Measurements from ENCODE around the gene NPTX1.

The NPTX1 gene

DNA sequence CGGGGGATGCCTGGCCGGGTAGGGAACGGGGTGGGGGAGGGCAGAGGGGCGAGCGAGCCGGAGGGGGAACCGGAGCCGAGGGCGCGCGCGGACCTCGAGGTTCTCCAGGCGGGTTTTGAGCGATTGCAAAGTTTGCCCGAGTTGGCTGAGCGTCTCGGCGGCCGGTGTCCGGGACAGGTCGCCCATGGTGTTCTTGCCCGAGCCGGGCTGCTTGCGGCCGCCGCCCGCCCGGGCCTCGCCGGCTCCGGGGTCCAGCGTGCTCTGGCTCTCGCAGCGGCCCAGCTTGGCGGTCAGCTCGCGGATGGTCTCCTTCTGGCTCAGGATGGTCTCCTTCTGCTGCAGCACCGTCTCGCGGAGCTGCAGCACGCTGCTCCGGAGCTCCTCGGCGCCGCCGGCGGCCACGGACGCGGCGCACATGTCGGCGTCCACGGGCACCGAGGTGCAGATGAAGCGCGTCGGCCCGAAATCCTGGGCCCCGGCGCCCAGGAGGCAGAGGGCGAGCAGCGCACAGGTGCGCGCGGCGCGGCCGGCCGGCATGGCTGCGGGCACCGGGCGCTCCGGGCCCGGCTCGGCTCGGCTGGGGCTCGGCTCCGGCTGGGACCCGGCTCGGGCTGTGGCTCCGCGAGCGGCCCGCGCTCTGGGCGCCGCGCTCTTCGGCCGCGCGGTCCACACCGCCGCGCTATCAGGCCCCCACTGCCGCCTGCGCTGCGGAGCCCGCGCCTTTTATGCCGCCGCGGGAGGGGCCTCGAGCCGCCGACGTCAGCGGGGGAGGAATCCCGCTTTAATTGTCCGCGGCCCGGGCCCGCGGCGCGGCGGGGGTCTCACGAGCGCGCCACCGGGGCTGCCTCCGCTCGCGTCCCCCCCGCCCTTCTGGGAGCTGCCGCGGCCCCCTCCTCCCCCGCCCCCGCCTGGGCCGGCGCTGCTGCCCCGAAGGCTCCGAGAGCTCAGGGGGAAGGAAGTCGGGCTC lies at the start of gene NPTX1:
NPTX1 (minus strand) TSS at position 698 of the 967 bp plus-strand sequence; CDS start at position 537, 161 bp downstream.
- Histone ChIP-seq H3K4me1 (ENCODE audit: control insufficient read depth, insufficient read depth, low read length) (peaks cover 9% of the 10 kb centered on the region), H3K36me3 (ENCODE audit: control insufficient read depth, insufficient read depth, low read length) (no peaks in the 10 kb centered on the region), H3K9me3 (ENCODE audit: control insufficient read depth, insufficient read depth, low read length) (no peaks in the 10 kb centered on the region), H3K9ac (ENCODE audit: low read depth, low read length) (no peak within 1 kb of the TSS; the same call in 1 of the 2 replicates), H3K27ac (ENCODE audit: low read depth, low read length) (no peak within 1 kb of the TSS), H3K4me3 (ENCODE audit: low read depth, low read length) (peak within 1 kb of the TSS; percentile 53), H3K27me3 (ENCODE audit: control insufficient read depth, insufficient read depth, low read length) (peaks cover 100% of the 10 kb centered on the region)

GRCh38 chr17:80523956-80524712 lies 47.7 kb upstream of the NPTX1 start:
- peaks cover 11% of the 10 kb centered on the region for H3K4me1 ChIP-seq (ENCODE audit: control insufficient read depth, insufficient read depth, low read length)
- no peak overlapping the region for H3K27ac ChIP-seq (ENCODE audit: low read depth, low read length)
- no peaks in the 10 kb centered on the region for H3K36me3 ChIP-seq (ENCODE audit: control insufficient read depth, insufficient read depth, low read length)
- H3K9me3 ChIP-seq (ENCODE audit: control insufficient read depth, insufficient read depth, low read length), result no peaks in the 10 kb centered on the region
- no peaks in the 10 kb centered on the region for H3K27me3 ChIP-seq (ENCODE audit: control insufficient read depth, insufficient read depth, low read length)
- H3K4me3 ChIP-seq (ENCODE audit: low read depth, low read length), result no peak overlapping the region
- no peak overlapping the region for H3K9ac ChIP-seq (ENCODE audit: low read depth, low read length)

DNA sequence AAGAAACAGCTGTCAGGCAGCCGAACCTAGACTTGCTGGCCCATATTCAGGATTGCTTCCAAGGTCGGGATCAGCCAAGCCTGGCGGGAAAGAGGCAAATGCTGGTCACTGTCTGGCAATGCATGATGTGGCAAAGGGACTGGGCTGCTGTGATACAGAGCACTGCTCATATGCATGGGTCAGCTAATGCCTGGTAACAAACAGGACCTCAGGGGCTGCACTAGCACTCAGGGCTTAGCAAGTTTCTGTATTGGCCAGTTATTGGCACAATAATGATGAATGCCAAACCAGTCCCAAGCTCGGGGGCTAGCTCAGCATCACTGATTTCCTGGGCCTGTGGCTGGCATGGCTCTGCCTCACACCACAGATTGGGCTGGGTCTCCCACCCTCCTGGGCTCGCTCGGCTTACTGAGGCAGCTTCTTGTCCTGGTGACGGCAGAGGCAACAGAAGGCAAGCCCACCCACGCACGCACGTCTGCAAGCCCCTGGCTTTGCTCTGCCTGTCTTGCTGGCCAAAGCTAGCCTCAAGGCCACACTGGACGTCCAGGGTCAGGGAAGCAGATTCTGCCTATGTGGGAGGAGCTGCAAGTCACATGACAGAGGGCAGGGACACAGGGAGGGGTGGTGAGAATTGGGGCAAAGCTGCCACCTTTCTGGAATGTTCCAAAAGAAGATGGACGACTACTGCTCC lies 46.8 kb upstream of the NPTX1 start:
- no peak overlapping the region for H3K27ac ChIP-seq (ENCODE audit: low read depth, low read length)
- no peaks in the 10 kb centered on the region for H3K9me3 ChIP-seq (ENCODE audit: control insufficient read depth, insufficient read depth, low read length)
- no peaks in the 10 kb centered on the region for H3K27me3 ChIP-seq (ENCODE audit: control insufficient read depth, insufficient read depth, low read length)
- no peak overlapping the region for H3K4me3 ChIP-seq (ENCODE audit: low read depth, low read length)
- H3K36me3 ChIP-seq (ENCODE audit: control insufficient read depth, insufficient read depth, low read length), result no peaks in the 10 kb centered on the region
- peaks cover 11% of the 10 kb centered on the region for H3K4me1 ChIP-seq (ENCODE audit: control insufficient read depth, insufficient read depth, low read length)
- H3K9ac ChIP-seq (ENCODE audit: low read depth, low read length), result no peak overlapping the region

- Histone ChIP-seq H3K36me3 (ENCODE audit: control insufficient read depth, insufficient read depth, low read length) (no peaks in the 10 kb centered on the region), H3K9me3 (ENCODE audit: control insufficient read depth, insufficient read depth, low read length) (no peaks in the 10 kb centered on the region), H3K27me3 (ENCODE audit: control insufficient read depth, insufficient read depth, low read length) (no peaks in the 10 kb centered on the region), H3K4me3 (ENCODE audit: low read depth, low read length) (no peak overlapping the region), H3K9ac (ENCODE audit: low read depth, low read length) (no peak overlapping the region), H3K27ac (ENCODE audit: low read depth, low read length) (no peak overlapping the region), H3K4me1 (ENCODE audit: control insufficient read depth, insufficient read depth, low read length) (0 out of 2 replicates have a peak, but pooled peaks cover under 1% of the 10 kb centered on the region)
Measured at GRCh38 chr17:80520810-80521455, 44.5 kb upstream of the NPTX1 start.

- Histone ChIP-seq H3K4me3 (ENCODE audit: low read depth, low read length) (no peak overlapping the region), H3K27ac (ENCODE audit: low read depth, low read length) (no peak overlapping the region), H3K36me3 (ENCODE audit: control insufficient read depth, insufficient read depth, low read length) (no peaks in the 10 kb centered on the region), H3K27me3 (ENCODE audit: control insufficient read depth, insufficient read depth, low read length) (no peaks in the 10 kb centered on the region), H3K9ac (ENCODE audit: low read depth, low read length) (no peak overlapping the region), H3K4me1 (ENCODE audit: control insufficient read depth, insufficient read depth, low read length) (no peaks in the 10 kb centered on the region), H3K9me3 (ENCODE audit: control insufficient read depth, insufficient read depth, low read length) (no peaks in the 10 kb centered on the region)
Measured at GRCh38 chr17:80519091-80519781, 42.8 kb upstream of the NPTX1 start.

DNA sequence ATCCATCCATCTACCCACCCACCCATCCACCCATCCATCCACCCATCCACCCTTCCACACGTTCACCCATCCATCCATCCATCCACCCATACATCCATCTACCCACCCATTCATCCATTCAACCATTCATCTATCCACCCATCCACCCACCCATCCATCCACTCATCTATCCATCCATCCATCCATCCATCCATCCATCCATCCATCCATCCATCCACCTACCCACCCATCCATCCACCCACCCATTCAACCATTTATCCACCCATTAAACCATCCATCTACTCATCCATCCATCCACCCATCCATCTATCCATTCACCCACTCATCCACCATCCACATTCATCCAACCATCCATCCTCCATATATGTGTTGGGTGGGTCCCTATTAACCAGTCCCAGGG lies 42.0 kb upstream of the NPTX1 start:
- Histone ChIP-seq H3K4me3 (ENCODE audit: low read depth, low read length) (no peak overlapping the region), H3K36me3 (ENCODE audit: control insufficient read depth, insufficient read depth, low read length) (no peaks in the 10 kb centered on the region), H3K27me3 (ENCODE audit: control insufficient read depth, insufficient read depth, low read length) (no peaks in the 10 kb centered on the region; the same call in 1 of the 2 replicates), H3K9ac (ENCODE audit: low read depth, low read length) (no peak overlapping the region), H3K27ac (ENCODE audit: low read depth, low read length) (no peak overlapping the region), H3K4me1 (ENCODE audit: control insufficient read depth, insufficient read depth, low read length) (no peaks in the 10 kb centered on the region), H3K9me3 (ENCODE audit: control insufficient read depth, insufficient read depth, low read length) (no peaks in the 10 kb centered on the region)

GRCh38 chr17:80517641-80518040 lies 41.2 kb upstream of the NPTX1 start:
- Histone ChIP-seq H3K27ac (ENCODE audit: low read depth, low read length) (no peak overlapping the region), H3K4me1 (ENCODE audit: control insufficient read depth, insufficient read depth, low read length) (no peaks in the 10 kb centered on the region), H3K36me3 (ENCODE audit: control insufficient read depth, insufficient read depth, low read length) (no peaks in the 10 kb centered on the region), H3K27me3 (ENCODE audit: control insufficient read depth, insufficient read depth, low read length) (no peaks in the 10 kb centered on the region; the same call in 1 of the 2 replicates), H3K9me3 (ENCODE audit: control insufficient read depth, insufficient read depth, low read length) (no peaks in the 10 kb centered on the region), H3K9ac (ENCODE audit: low read depth, low read length) (no peak overlapping the region), H3K4me3 (ENCODE audit: low read depth, low read length) (no peak overlapping the region)

GRCh38 chr17:80516171-80516932 lies 39.9 kb upstream of the NPTX1 start:
- H3K27ac ChIP-seq (ENCODE audit: low read depth, low read length), result no peak overlapping the region
- no peaks in the 10 kb centered on the region for H3K4me1 ChIP-seq (ENCODE audit: control insufficient read depth, insufficient read depth, low read length)
- no peak overlapping the region for H3K9ac ChIP-seq (ENCODE audit: low read depth, low read length)
- no peaks in the 10 kb centered on the region for H3K9me3 ChIP-seq (ENCODE audit: control insufficient read depth, insufficient read depth, low read length)
- H3K36me3 ChIP-seq (ENCODE audit: control insufficient read depth, insufficient read depth, low read length), result no peaks in the 10 kb centered on the region
- no peaks in the 10 kb centered on the region; the same call in 1 of the 2 replicates for H3K27me3 ChIP-seq (ENCODE audit: control insufficient read depth, insufficient read depth, low read length)
- H3K4me3 ChIP-seq (ENCODE audit: low read depth, low read length), result no peak overlapping the region

DNA sequence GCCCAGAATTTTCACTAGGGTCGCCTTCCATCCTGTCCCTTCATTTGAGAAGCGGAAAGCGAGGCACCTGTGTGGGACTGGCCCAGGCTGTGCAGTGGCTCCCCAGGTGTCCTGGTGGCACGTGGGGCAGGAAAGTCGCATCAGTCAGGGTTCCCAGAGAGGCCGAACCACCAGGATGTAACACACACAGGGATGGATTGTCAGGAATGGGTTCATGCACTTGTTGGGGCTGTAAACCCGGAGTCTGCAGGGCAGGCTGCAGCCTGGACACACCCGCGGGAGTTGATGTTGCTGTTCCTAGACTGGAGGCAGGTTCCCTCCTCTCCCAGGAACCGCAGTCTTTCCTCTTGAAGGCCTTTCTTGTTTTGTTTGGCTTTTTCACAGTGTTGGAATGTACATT lies 37.5 kb upstream of the NPTX1 start:
- no peaks in the 10 kb centered on the region for H3K4me1 ChIP-seq (ENCODE audit: control insufficient read depth, insufficient read depth, low read length)
- H3K27ac ChIP-seq (ENCODE audit: low read depth, low read length), result no peak overlapping the region
- no peak overlapping the region for H3K9ac ChIP-seq (ENCODE audit: low read depth, low read length)
- H3K27me3 ChIP-seq (ENCODE audit: control insufficient read depth, insufficient read depth, low read length), result no peaks in the 10 kb centered on the region; the same call in 1 of the 2 replicates
- no peaks in the 10 kb centered on the region for H3K36me3 ChIP-seq (ENCODE audit: control insufficient read depth, insufficient read depth, low read length)
- no peaks in the 10 kb centered on the region for H3K9me3 ChIP-seq (ENCODE audit: control insufficient read depth, insufficient read depth, low read length)
- no peak overlapping the region for H3K4me3 ChIP-seq (ENCODE audit: low read depth, low read length)

Measured in HUES48 (cell line).